ENCODE data around the gene CNNM4.

CNNM4 gene

GRCh38 chr2:96734880-96735583, 25.7 kb upstream of the CNNM4 start:
- Histone ChIP-seq H3K4me3 (ENCODE audit: low read length, poor library complexity, severe bottlenecking) (no peak overlapping the region), H3K9me3 (ENCODE audit: insufficient read depth, low read depth, low read length) (no peaks in the 10 kb centered on the region), H3K27me3 (ENCODE audit: insufficient read depth, low read length, poor library complexity, severe bottlenecking) (no peaks in the 10 kb centered on the region), H2AFZ (ENCODE audit: low read length) (no peak overlapping the region), H3K79me2 (ENCODE audit: insufficient read depth, low read length) (peaks cover 13% of the 10 kb centered on the region), H3K9ac (ENCODE audit: low read depth, low read length, poor library complexity, severe bottlenecking) (no peak overlapping the region), H3F3A (ENCODE audit: low read depth) (no peaks in the 10 kb centered on the region), H3K36me3 (ENCODE audit: insufficient read depth, low read length) (peaks cover 24% of the 10 kb centered on the region; the same call in 1 of the 2 replicates), H3K4me1 (ENCODE audit: insufficient read depth, low read length, poor library complexity, severe bottlenecking) (peaks cover 11% of the 10 kb centered on the region), H3K4me2 (ENCODE audit: low read depth, low read length, poor library complexity, severe bottlenecking) (no peak overlapping the region), H4K20me1 (ENCODE audit: insufficient read depth, low read length, poor library complexity, severe bottlenecking) (peaks cover 10% of the 10 kb centered on the region), H3K9me2 (replicated peaks; ENCODE audit: low read depth, low read length) (no peaks in the 10 kb centered on the region)
- TF ChIP-seq, protein P1, sequence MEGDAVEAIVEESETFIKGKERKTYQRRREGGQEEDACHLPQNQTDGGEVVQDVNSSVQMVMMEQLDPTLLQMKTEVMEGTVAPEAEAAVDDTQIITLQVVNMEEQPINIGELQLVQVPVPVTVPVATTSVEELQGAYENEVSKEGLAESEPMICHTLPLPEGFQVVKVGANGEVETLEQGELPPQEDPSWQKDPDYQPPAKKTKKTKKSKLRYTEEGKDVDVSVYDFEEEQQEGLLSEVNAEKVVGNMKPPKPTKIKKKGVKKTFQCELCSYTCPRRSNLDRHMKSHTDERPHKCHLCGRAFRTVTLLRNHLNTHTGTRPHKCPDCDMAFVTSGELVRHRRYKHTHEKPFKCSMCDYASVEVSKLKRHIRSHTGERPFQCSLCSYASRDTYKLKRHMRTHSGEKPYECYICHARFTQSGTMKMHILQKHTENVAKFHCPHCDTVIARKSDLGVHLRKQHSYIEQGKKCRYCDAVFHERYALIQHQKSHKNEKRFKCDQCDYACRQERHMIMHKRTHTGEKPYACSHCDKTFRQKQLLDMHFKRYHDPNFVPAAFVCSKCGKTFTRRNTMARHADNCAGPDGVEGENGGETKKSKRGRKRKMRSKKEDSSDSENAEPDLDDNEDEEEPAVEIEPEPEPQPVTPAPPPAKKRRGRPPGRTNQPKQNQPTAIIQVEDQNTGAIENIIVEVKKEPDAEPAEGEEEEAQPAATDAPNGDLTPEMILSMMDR (conservative IDR thresholded peaks at IDR 0.05; ENCODE audit: low read length): no peak
- TF ChIP-seq EZH2phosphoT487 (IDR thresholded peaks at IDR 0.05; ENCODE audit: borderline replicate concordance): no peak

DNA sequence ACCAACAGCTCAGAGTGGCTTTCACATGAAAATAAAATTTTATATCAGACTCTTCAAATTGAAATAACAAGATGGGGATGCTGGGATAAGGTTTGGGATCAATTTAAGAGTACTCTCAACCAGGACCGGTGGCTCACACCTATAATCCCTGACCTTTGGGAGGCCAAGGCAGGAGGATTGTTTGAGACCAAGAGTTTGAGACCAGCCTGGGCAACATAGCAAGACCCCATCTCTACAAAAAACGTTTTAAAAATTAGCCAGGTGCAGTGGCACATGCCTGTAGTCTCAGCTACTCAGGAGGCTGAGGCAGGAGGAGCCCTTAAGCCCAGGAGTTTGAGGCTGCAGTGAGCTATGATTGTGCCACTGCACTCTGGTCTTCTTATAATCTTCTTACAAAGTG, 23.5 kb upstream of the CNNM4 start:
- Histone ChIP-seq H3K9me2 (replicated peaks; ENCODE audit: low read depth, low read length) (no peaks in the 10 kb centered on the region), H3K4me2 (ENCODE audit: low read depth, low read length, poor library complexity, severe bottlenecking) (peak overlapping the region; percentile 58), H4K20me1 (ENCODE audit: insufficient read depth, low read length, poor library complexity, severe bottlenecking) (peaks cover 10% of the 10 kb centered on the region), H3K9me3 (ENCODE audit: insufficient read depth, low read depth, low read length) (no peaks in the 10 kb centered on the region), H3F3A (ENCODE audit: low read depth) (no peaks in the 10 kb centered on the region), H3K79me2 (ENCODE audit: insufficient read depth, low read length) (peaks cover 13% of the 10 kb centered on the region), H3K27me3 (ENCODE audit: insufficient read depth, low read length, poor library complexity, severe bottlenecking) (no peaks in the 10 kb centered on the region), H3K4me3 (ENCODE audit: low read length, poor library complexity, severe bottlenecking) (no peak overlapping the region), H3K9ac (ENCODE audit: low read depth, low read length, poor library complexity, severe bottlenecking) (no peak overlapping the region), H3K36me3 (ENCODE audit: insufficient read depth, low read length) (peaks cover 19% of the 10 kb centered on the region; the same call in 1 of the 2 replicates), H2AFZ (ENCODE audit: low read length) (no peak overlapping the region), H3K4me1 (ENCODE audit: insufficient read depth, low read length, poor library complexity, severe bottlenecking) (peaks cover 15% of the 10 kb centered on the region)
- TF ChIP-seq, protein P1 (conservative IDR thresholded peaks at IDR 0.05; ENCODE audit: low read length): no peak
- no peak for TF ChIP-seq EZH2phosphoT487 (IDR thresholded peaks at IDR 0.05; ENCODE audit: borderline replicate concordance)

DNA sequence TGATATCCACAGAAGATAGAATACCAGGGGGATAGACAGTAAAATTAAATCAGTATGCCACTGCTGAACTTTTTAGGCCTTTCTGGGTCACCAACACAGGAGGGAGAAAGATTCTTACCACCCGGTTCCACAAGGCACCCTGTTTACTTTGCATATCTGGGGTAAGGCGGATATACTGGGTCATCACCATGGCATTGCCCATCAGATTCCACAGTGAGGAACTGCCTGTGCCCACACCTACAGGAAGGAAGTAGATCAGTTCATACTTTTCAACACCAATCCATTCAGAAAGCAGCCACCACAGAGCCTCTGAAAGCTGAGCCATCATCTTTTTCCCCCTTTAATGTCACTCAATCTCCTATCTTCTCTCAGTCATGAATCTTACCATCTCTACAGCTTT, 22.9 kb upstream of the CNNM4 start:
- no peaks in the 10 kb centered on the region for H3K27me3 ChIP-seq (ENCODE audit: insufficient read depth, low read length, poor library complexity, severe bottlenecking)
- H3K4me1 ChIP-seq (ENCODE audit: insufficient read depth, low read length, poor library complexity, severe bottlenecking): peaks cover 15% of the 10 kb centered on the region
- H3F3A ChIP-seq (ENCODE audit: low read depth): no peaks in the 10 kb centered on the region
- H2AFZ ChIP-seq (ENCODE audit: low read length): no peak overlapping the region
- H3K4me3 ChIP-seq (ENCODE audit: low read length, poor library complexity, severe bottlenecking): peak overlapping the region; percentile 36
- H3K79me2 ChIP-seq (ENCODE audit: insufficient read depth, low read length): peaks cover 13% of the 10 kb centered on the region
- TF ChIP-seq, protein P1 (conservative IDR thresholded peaks at IDR 0.05; ENCODE audit: low read length): no peak
- no peak for TF ChIP-seq EZH2phosphoT487 (IDR thresholded peaks at IDR 0.05; ENCODE audit: borderline replicate concordance)
- H3K9me3 ChIP-seq (ENCODE audit: insufficient read depth, low read depth, low read length): no peaks in the 10 kb centered on the region
- peak overlapping the region; percentile 58 for H3K4me2 ChIP-seq (ENCODE audit: low read depth, low read length, poor library complexity, severe bottlenecking)
- peaks cover 16% of the 10 kb centered on the region; the same call in 1 of the 2 replicates for H3K36me3 ChIP-seq (ENCODE audit: insufficient read depth, low read length)
- peaks cover 10% of the 10 kb centered on the region for H4K20me1 ChIP-seq (ENCODE audit: insufficient read depth, low read length, poor library complexity, severe bottlenecking)
- H3K9me2 ChIP-seq (replicated peaks; ENCODE audit: low read depth, low read length): no peaks in the 10 kb centered on the region
- no peak overlapping the region for H3K9ac ChIP-seq (ENCODE audit: low read depth, low read length, poor library complexity, severe bottlenecking)

Data from Loucy (cell line).